Tibial artery (tissue), 4 donors: ENCODE data around the gene TBL1X.
"Not testable (repeated sequence)": the region's sequence is repeated elsewhere in the genome, so short reads cannot be mapped to it uniquely, and the experiment has no call there.

Source experiments
- DNase-seq, 2 donors: peaks; one replicate each; pipeline ENCODE4 v3.0.0-alpha.2; 2019
- H3K27ac ChIP-seq, 2 donors: fragments of 200-600 bp; sonication (generic) in 1 of 2; 1 replicate in 1 of 2; 2 replicates in 1 of 2; pipeline ENCODE4 v1.5.1; 2018 to 2019; ENCODE audit warnings: mild to moderate bottlenecking in 1 of 2
- H3K27me3 ChIP-seq, 2 donors: fragments of 200-600 bp; sonication (generic) in 1 of 2; one replicate each; pipeline versions ENCODE4 v1.5.1 to v1.6.0; 2016 to 2019
- H3K36me3 ChIP-seq, 3 donors: fragments of 200-600 bp; sonication (generic) in 2 of 3; one replicate each; pipeline ENCODE4 v1.5.1; 2016 to 2019; ENCODE audit warnings: mild to moderate bottlenecking in 2 of 3
- H3K4me1 ChIP-seq, 4 donors: fragments of 200-600 bp; sonication (generic) in 2 of 4; 1 replicate in 3 of 4; 2 replicates in 1 of 4; pipeline ENCODE4 v1.5.1; 2016 to 2019
- H3K4me3 ChIP-seq, 2 donors: fragments of 200-600 bp; sonication (generic) in 1 of 2; 1 replicate in 1 of 2; 2 replicates in 1 of 2; pipeline ENCODE4 v1.5.1; 2018 to 2019; ENCODE audit warnings: mild to moderate bottlenecking in 2 of 2
- H3K9me3 ChIP-seq, 3 donors: fragments of 200-600 bp; sonication (generic) in 1 of 3; one replicate each; pipeline ENCODE4 v1.5.1; 2016 to 2019
- CTCF ChIP-seq, 2 experiments: fragments of 200-600 bp in 1 of 2; fragments of 450-650 bp in 1 of 2; IDR thresholded peaks; one replicate each; pipeline ENCODE4 v1.5.1; 2017 to 2019; ENCODE audit warnings: antibody characterized with exemption in 2 of 2, mild to moderate bottlenecking in 1 of 2, moderate library complexity in 1 of 2
- intact Hi-C: fragments of 100-400 bp; cut with DNase I; formaldehyde crosslinking; loops from one replicate; pipeline ENCODE4 v1.15.0; 2023; ENCODE audit warnings: low total_unique reads

TBL1X gene

DNA sequence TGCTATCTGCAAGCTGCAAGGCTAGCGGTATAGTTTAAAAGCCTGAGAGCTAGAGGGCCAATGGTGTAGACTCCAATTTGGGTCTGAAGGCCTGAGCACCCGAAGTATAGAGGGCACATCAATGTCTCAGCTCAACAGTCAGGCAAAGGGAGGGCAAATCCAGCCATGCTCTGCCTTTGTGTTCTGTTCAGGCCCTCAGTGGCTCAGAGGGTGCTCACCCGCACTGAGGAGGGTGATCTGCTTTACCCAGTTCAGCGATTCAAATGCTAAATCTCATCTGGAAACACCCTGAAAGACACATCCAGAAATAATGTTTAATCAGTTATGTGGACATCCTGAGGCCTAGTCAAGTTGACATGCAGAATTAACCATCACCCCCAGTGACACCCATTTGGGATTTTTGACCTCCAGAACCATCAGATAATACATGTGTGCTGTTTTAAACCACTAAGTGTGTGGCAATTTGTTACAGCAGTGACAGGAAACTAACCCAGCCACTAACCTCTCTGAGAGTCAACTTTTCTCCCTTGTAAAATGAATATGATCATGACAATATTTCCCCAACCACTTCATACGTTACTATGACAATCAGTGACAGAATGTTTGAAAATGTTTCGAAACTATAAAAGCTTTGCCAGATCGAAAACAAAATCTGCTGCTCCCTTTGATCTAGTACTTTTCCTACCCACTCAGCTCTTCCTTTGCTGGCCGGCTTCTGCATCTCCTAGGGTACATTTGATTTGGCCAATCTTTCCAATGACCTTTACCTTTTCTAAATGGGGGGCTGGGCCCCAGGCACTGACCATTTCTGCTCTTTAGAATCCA lies 8.4 kb upstream of the TBL1X start:
- Histone ChIP-seq H3K4me1 (no peaks in the 10 kb centered on the region), H3K9me3 (no peaks in the 10 kb centered on the region), H3K36me3 (no peaks in the 10 kb centered on the region), H3K27ac (no peak overlapping the region), H3K4me3 (no peak overlapping the region), H3K27me3 (no peaks in the 10 kb centered on the region)
- intact Hi-C loops: no loop called here
- no peak for TF ChIP-seq CTCF (IDR thresholded peaks at IDR 0.05)
- DNase-seq: no peak

DNA sequence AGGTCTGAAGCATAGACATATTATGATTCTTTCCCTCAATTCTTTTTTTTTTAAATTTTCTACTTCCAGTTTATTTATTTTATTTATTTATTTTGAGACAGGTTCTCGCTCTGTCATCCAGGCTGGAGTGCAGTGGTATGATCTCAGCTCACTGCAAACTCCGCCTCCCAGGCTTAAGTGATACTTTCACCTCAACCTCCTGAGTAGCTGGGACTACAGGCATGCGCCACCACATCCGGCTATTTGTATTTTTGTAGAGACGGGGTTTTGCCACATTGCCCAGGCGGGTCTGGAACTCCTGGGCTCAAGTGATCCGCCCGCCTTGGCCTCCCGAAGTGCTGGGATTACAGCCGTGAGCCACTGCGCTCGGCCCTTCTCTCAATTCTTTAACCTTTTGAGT lies 6.8 kb upstream of the TBL1X start:
- intact Hi-C loops, H3K27me3 ChIP-seq, H3K4me1 ChIP-seq, H3K36me3 ChIP-seq, H3K9me3 ChIP-seq, H3K4me3 ChIP-seq, H3K27ac ChIP-seq, DNase-seq: not testable (repeated sequence)

- Histone ChIP-seq H3K4me3 (no peak overlapping the region), H3K9me3 (no peaks in the 10 kb centered on the region), H3K27me3 (no peaks in the 10 kb centered on the region), H3K27ac (no peak overlapping the region), H3K36me3 (no peaks in the 10 kb centered on the region), H3K4me1 (peaks cover 0 to 9% (median 3%) of the 10 kb centered on the region in 4 donors)
- DNase-seq: no peak
- intact Hi-C loops: no loop called here
- no peak for TF ChIP-seq CTCF (IDR thresholded peaks at IDR 0.05)
Measured at GRCh38 chrX:9458516-9459078, 6.3 kb upstream of the TBL1X start.

- Histone ChIP-seq H3K4me3 (no peak overlapping the region), H3K36me3 (no peaks in the 10 kb centered on the region), H3K9me3 (no peaks in the 10 kb centered on the region), H3K4me1 (peaks cover 0 to 16% (median 6%) of the 10 kb centered on the region in 4 donors), H3K27ac (no peak overlapping the region), H3K27me3 (no peaks in the 10 kb centered on the region)
- DNase-seq: no peak
- intact Hi-C loops: no loop called here
- TF ChIP-seq CTCF (IDR thresholded peaks at IDR 0.05): no peak
Measured at GRCh38 chrX:9459186-9459748, 5.6 kb upstream of the TBL1X start.

DNA sequence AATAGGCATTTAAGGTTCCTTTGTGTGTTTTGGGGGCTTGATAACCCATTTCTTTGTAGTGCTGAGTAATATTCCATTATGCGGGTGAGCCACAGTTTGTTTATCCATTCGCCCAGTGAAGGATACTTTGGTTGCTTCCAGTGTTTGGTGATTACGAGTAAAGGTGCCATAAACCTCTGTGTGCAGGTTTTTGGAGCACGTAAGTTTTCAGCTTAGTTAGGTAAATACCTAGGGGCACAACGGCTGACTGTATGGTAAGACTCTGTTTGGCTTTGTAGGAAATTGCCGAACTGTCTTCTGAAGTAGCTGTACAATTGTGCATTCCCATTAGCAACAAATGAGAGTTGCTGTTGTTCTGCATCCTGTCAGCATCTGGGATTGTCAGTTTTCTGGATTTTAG lies 3.8 kb upstream of the TBL1X start:
- Histone ChIP-seq H3K27me3 (no peaks in the 10 kb centered on the region), H3K9me3 (no peaks in the 10 kb centered on the region), H3K4me1 (peaks cover 0 to 20% (median 10%) of the 10 kb centered on the region in 4 donors), H3K27ac (no peak overlapping the region), H3K4me3 (no peak overlapping the region), H3K36me3 (no peaks in the 10 kb centered on the region)
- intact Hi-C loops: loop anchor here (10.0 kb wide), 1 partner anchor 244 kb away; no protein-coding TSS in a partner anchor
- no peak for DNase-seq
- no peak for TF ChIP-seq CTCF (IDR thresholded peaks at IDR 0.05)

DNA sequence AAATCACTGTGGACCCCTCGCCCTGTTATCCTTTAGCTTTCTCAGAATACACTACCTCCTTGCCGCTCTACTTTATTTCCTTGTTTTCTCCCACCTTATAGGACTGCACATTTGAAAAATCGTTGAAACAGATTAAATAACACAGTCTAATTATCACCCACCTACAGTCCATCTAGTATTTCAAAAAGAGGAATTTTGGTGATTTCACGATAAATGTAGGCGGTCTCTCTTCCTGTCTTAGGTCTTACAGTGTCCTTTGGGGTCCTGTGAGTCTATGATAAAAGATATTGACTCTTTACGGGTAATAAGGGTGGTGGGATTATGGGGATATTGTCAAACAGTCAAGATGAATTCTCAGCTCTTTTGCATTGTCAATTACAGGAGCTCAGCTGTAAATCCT lies 2.4 kb upstream of the TBL1X start:
- H3K9me3 ChIP-seq: no peaks in the 10 kb centered on the region
- intact Hi-C loops: loop anchor here (2.0 to 10.0 kb wide), 2 partner anchors 120 to 242 kb away; no protein-coding TSS in a partner anchor
- no peaks in the 10 kb centered on the region for H3K36me3 ChIP-seq
- no peak overlapping the region for H3K4me3 ChIP-seq
- no peaks in the 10 kb centered on the region for H3K27me3 ChIP-seq
- peaks cover 0 to 29% (median 16%) of the 10 kb centered on the region in 4 donors for H3K4me1 ChIP-seq
- peak overlapping the region in 1 of 2 donors; percentile 43 for H3K27ac ChIP-seq
- DNase-seq: no peak
- TF ChIP-seq CTCF (IDR thresholded peaks at IDR 0.05): no peak
